Ovary (tissue), 9 donors: ENCODE results near the gene FNIP2. TPM values are rescaled to one million over a fixed set of nuclear protein-coding genes. Genes with fewer than 3 reads are reported as not detected.

ENCODE experiments used
- DNase-seq, 5 donors: peaks; one replicate each; pipeline ENCODE4 v3.0.0-alpha.2; 2019 to 2020
- H3K27ac ChIP-seq, 2 donors: fragments of 200-600 bp; one replicate each; pipeline versions ENCODE4 v1.5.1 to v1.8.0; 2019 to 2022
- H3K27me3 ChIP-seq: fragments of 200-600 bp; one replicate; pipeline ENCODE4 v1.8.0; 2022
- H3K36me3 ChIP-seq: fragments of 200-600 bp; sonication (generic); one replicate; pipeline ENCODE4 v1.5.1; 2019
- H3K4me1 ChIP-seq: one replicate; pipeline ENCODE4 v1.8.1; 2013; ENCODE audit warnings: mild to moderate bottlenecking, moderate library complexity; ENCODE audit not compliant: insufficient read depth
- H3K4me3 ChIP-seq: fragments of 200-600 bp; sonication (generic); one replicate; pipeline ENCODE4 v1.5.1; 2017
- H3K9me3 ChIP-seq, 2 donors: fragments of 200-600 bp in 1 of 2; sonication (generic) in 1 of 2; one replicate each; pipeline versions ENCODE4 v1.5.1 to v1.8.1; 2013 to 2019; ENCODE audit warnings: mild to moderate bottlenecking in 1 of 2, moderate library complexity in 1 of 2
- CTCF ChIP-seq, 3 donors: fragments of 450-650 bp in 2 of 3; fragments of 200-600 bp in 1 of 3; IDR thresholded peaks; one replicate each; pipeline versions ENCODE4 v1.5.1 to v1.8.0; 2016 to 2022; ENCODE audit warnings: antibody characterized with exemption in 3 of 3, mild to moderate bottlenecking in 1 of 3
- EP300 ChIP-seq: sonication (generic); formaldehyde crosslinking; IDR thresholded peaks from one replicate; pipeline ENCODE4 v1.6.1; 2017; ENCODE audit warnings: antibody characterized with exemption
- POLR2A ChIP-seq: fragments of 450-650 bp; IDR thresholded peaks from one replicate; pipeline ENCODE4 v1.6.1; 2017; ENCODE audit warnings: antibody characterized with exemption, mild to moderate bottlenecking, moderate library complexity
- WGBS, 3 donors: extraction: QIAGEN DNeasy Blood & Tissue Kit in 1 of 3; methylation state at CpG; one replicate each; pipeline versions ENCODE4 v1.1.5 to v1.1.7; 2013 to 2017; 5-methylcytosine and 5-hydroxymethylcytosine counted together
- intact Hi-C, 4 donors: fragments of 100-400 bp; cut with DNase I; formaldehyde crosslinking; loops; one replicate each; pipeline versions ENCODE4 v1.11.0 to v1.15.1; 2022 to 2023
- polyA plus RNA-seq, 2 donors: library from polyadenylated mRNA; stranded (reverse); fragments of 200-250 nt in 1 of 2; fragments of 350-450 nt in 1 of 2; fragmentation: Illumina TruSeq in 1 of 2; extraction: RNeasy Lipid Tissue Mini Kit (QIAGEN cat#74804) in 1 of 2; gene quantifications; one replicate each; pipeline ENCODE4 v1.2.3, GENCODE V29; 2013 to 2014
- total RNA-seq, 7 donors: library from RNA; depleted of rRNA in 2 of 7; stranded (reverse); fragments of >200 nt in 2 of 7; fragmentation: NEBNext Ultra II Directional in 3 of 7; extraction: Animal tissue kit (Norgen Biotek cat#: 25700) in 3 of 7; gene quantifications; one replicate each; pipeline versions ENCODE4 v1.1.0 to v1.2.4, GENCODE V29; 2016 to 2023
- donor health status: DM: no; HTN: no; CAD: no; lungs with moderate emphysema.
- donor health status: DM: no; HTN: no; CAD: no.
- donor health status: Bipolar disorder and iron deficiency.
- donor health status: DM: yes; HTN: yes; CAD: no.
- donor health status: DM: no; HTN: no; CAD: no.
- donor health status: DM: yes; HTN: yes; CAD: no.

FNIP2 gene
- total and polyA plus RNA-seq, 9 donors = 6.1 to 34.1 (median 20.4) TPM

GRCh38 chr4:158903472-158904043, 134.7 kb downstream of the FNIP2 start:
- 77 to 89% (median 84%) methylated on average over 3 of the region's 3 CpGs for WGBS, 3 donors
- no peak for DNase-seq
- no peaks in the 10 kb centered on the region for H3K36me3 ChIP-seq
- no peaks in the 10 kb centered on the region for H3K27me3 ChIP-seq
- H3K4me3 ChIP-seq = no peak overlapping the region
- H3K9me3 ChIP-seq = no peaks in the 10 kb centered on the region
- intact Hi-C loops = no loop called here
- no peak overlapping the region for H3K27ac ChIP-seq
- no peak for TF ChIP-seq POLR2A
- TF ChIP-seq CTCF (IDR thresholded peaks at IDR 0.05) = no peak
- TF ChIP-seq EP300 = no peak
- H3K4me1 ChIP-seq = no peaks in the 10 kb centered on the region

GRCh38 chr4:158904815-158905214, 136.0 kb downstream of the FNIP2 start:
- WGBS, 3 donors = 96 to 100% (median 100%) methylated on average over 1 of the region's 1 CpG
- Histone ChIP-seq H3K27me3 (no peaks in the 10 kb centered on the region), H3K27ac (no peak overlapping the region), H3K4me3 (no peak overlapping the region), H3K36me3 (no peaks in the 10 kb centered on the region), H3K9me3 (no peaks in the 10 kb centered on the region), H3K4me1 (no peaks in the 10 kb centered on the region)
- DNase-seq = no peak
- intact Hi-C loops = no loop called here
- TF ChIP-seq CTCF (IDR thresholded peaks at IDR 0.05) = no peak
- TF ChIP-seq EP300 = no peak
- no peak for TF ChIP-seq POLR2A

GRCh38 chr4:158906073-158906472, 137.2 kb downstream of the FNIP2 start:
- Histone ChIP-seq H3K27me3 (no peaks in the 10 kb centered on the region), H3K4me3 (no peak overlapping the region), H3K9me3 (no peaks in the 10 kb centered on the region), H3K27ac (no peak overlapping the region), H3K4me1 (no peaks in the 10 kb centered on the region), H3K36me3 (no peaks in the 10 kb centered on the region)
- no peak for DNase-seq
- intact Hi-C loops = no loop called here
- 73 to 81% (median 77%) methylated on average over 3 of the region's 3 CpGs for WGBS, 3 donors
- TF ChIP-seq CTCF (IDR thresholded peaks at IDR 0.05) (no peak), EP300 (no peak), POLR2A (no peak)

- WGBS, 3 donors = 60 to 81% (median 78%) methylated on average over 2 of the region's 2 CpGs
- H3K9me3 ChIP-seq = no peaks in the 10 kb centered on the region
- TF ChIP-seq CTCF (IDR thresholded peaks at IDR 0.05) (no peak), POLR2A (no peak), EP300 (no peak)
- H3K4me3 ChIP-seq = no peak overlapping the region
- H3K4me1 ChIP-seq = no peaks in the 10 kb centered on the region
- intact Hi-C loops = no loop called here
- H3K36me3 ChIP-seq = no peaks in the 10 kb centered on the region
- DNase-seq = no peak
- H3K27ac ChIP-seq = no peak overlapping the region
- no peaks in the 10 kb centered on the region for H3K27me3 ChIP-seq
These were observed 143.6 kb downstream of the FNIP2 start for GRCh38 chr4:158912390-158912789.
